H1 (cell line): Measurements from ENCODE around the gene CRISPLD2.

Source experiments
- POLR2A ChIP-seq, 2 experiments: IDR thresholded peaks; 1 replicate in 1 of 2; 2 replicates in 1 of 2; pipeline ENCODE4 v1.6.1; 2011; ENCODE audit warnings: low read depth in 2 of 2, low read length in 2 of 2, mild to moderate bottlenecking in 2 of 2; ENCODE audit errors: control extremely low read depth in 1 of 2
- POLR2AphosphoS5 ChIP-seq: IDR thresholded peaks from 2 replicates; pipeline ENCODE4 v1.6.1; 2011; ENCODE audit warnings: low read depth, low read length
- SIN3A ChIP-seq, 2 experiments: IDR thresholded peaks in 1 of 2; conservative IDR thresholded peaks in 1 of 2; 2 replicates each; pipeline ENCODE4 v1.6.1; 2011 to 2012; ENCODE audit warnings: low read length in 2 of 2, improper control_type of control experiment in 1 of 2, low read depth in 1 of 2, mild to moderate bottlenecking in 1 of 2
- TF ChIP-seq, protein P1 (sequence below), 3 experiments: IDR thresholded peaks; 1 replicate in 2 of 3; 2 replicates in 1 of 3; pipeline versions ENCODE4 v1.5.1 to v1.6.1; 2011; ENCODE audit warnings: low read length in 3 of 3, mild to moderate bottlenecking in 3 of 3, inconsistent platforms in 2 of 3, low read depth in 1 of 3, moderate library complexity in 1 of 3; ENCODE audit not compliant: insufficient read depth in 1 of 3; ENCODE audit errors: control extremely low read depth in 1 of 3
- TF ChIP-seq, protein P2 (sequence below): IDR thresholded peaks from 2 replicates; pipeline ENCODE4 v1.6.1; 2012; ENCODE audit warnings: inconsistent platforms
- TF ChIP-seq, protein P3 (sequence below): IDR thresholded peaks from 2 replicates; pipeline ENCODE4 v1.6.1; 2011; ENCODE audit warnings: low read length, improper control_type of control experiment

DNA sequence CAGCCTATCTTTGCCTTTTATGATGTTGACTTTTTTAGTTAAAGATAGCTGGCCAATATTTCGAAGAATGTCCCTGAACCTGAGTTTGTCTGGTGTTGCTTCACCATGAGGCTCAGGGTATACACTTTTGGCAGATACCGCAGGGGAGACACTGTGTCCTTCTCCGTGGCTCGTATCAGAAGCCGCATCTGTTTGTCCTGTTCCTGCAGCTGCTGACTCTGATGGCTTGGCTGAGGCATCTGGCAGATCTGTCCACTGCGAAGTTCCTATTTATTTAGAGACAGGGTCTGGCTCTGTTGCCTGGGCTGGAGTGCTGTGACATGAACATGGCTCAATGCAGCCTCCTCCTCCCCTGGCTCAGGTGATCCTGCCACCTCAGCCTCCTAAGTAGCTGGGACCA is 93.5 kb downstream of the CRISPLD2 start:
- TF ChIP-seq, protein P1, sequence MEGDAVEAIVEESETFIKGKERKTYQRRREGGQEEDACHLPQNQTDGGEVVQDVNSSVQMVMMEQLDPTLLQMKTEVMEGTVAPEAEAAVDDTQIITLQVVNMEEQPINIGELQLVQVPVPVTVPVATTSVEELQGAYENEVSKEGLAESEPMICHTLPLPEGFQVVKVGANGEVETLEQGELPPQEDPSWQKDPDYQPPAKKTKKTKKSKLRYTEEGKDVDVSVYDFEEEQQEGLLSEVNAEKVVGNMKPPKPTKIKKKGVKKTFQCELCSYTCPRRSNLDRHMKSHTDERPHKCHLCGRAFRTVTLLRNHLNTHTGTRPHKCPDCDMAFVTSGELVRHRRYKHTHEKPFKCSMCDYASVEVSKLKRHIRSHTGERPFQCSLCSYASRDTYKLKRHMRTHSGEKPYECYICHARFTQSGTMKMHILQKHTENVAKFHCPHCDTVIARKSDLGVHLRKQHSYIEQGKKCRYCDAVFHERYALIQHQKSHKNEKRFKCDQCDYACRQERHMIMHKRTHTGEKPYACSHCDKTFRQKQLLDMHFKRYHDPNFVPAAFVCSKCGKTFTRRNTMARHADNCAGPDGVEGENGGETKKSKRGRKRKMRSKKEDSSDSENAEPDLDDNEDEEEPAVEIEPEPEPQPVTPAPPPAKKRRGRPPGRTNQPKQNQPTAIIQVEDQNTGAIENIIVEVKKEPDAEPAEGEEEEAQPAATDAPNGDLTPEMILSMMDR (IDR thresholded peaks at IDR 0.05; ENCODE audit: control extremely low read depth in 1 of 3, insufficient read depth in 1 of 3, low read depth in 1 of 3, low read length in 3 of 3) = no peak
- TF ChIP-seq, protein P2, sequence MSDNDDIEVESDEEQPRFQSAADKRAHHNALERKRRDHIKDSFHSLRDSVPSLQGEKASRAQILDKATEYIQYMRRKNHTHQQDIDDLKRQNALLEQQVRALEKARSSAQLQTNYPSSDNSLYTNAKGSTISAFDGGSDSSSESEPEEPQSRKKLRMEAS = no peak
- TF ChIP-seq POLR2A (IDR thresholded peaks at IDR 0.05; ENCODE audit: control extremely low read depth in 1 of 2, low read depth in 2 of 2, low read length in 2 of 2) (no peak), POLR2AphosphoS5 (no peak), SIN3A (conservative IDR thresholded peaks at IDR 0.05 in 1 of 2, IDR thresholded peaks at IDR 0.05 in 1 of 2; ENCODE audit: low read depth in 1 of 2, low read length in 2 of 2) (no peak)
- TF ChIP-seq, protein P3, sequence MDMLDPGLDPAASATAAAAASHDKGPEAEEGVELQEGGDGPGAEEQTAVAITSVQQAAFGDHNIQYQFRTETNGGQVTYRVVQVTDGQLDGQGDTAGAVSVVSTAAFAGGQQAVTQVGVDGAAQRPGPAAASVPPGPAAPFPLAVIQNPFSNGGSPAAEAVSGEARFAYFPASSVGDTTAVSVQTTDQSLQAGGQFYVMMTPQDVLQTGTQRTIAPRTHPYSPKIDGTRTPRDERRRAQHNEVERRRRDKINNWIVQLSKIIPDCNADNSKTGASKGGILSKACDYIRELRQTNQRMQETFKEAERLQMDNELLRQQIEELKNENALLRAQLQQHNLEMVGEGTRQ = no peak
